Activated gamma-delta T cell treated with anti-CD3 and anti-CD28 coated beads, Interleukin-2, amount 50 U/mL, for 16 hours (primary cell): ENCODE data around the gene CER1.

Experiments used
- DNase-seq: peaks from one replicate; pipeline ENCODE4 v3.0.0-alpha.2; 2020; ENCODE audit warnings: low read depth

Gene CER1

GRCh38 chr9:14722391-14723035 is at the start of gene CER1:
Gene CER1, minus strand, starts transcription at chr9:14722733. Its CDS starts 61 bp downstream, at chr9:14722672.
- no peak for DNase-seq

DNA sequence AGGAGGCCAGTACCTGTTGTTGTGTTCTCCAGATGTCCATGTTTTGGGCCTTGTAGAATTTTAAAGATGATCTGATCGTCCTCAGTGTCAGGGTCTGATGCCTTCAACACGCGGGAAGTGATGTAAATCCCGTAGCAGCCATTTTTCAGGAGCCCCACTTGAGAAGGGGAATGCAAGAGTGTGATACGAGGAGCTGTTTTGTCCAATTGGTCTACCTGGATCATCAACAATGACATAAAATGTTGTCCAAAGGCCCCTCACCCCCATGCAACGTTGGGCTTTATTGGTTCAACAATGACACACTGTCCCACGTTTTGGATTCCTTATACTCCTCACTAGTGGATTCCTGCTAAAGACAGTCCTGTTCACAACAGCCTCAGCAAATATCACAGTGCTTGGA is 48.1 kb upstream of the CER1 start:
- DNase-seq, result no peak

- DNase-seq, result no peak
Observed at GRCh38 chr9:14769230-14769571, 46.7 kb upstream of the CER1 start.

- no peak for DNase-seq
Observed at GRCh38 chr9:14768405-14769229, 46.1 kb upstream of the CER1 start.

GRCh38 chr9:14766299-14766698 is 43.8 kb upstream of the CER1 start:
- DNase-seq, result no peak

GRCh38 chr9:14761584-14761983 is 39.1 kb upstream of the CER1 start:
- no peak for DNase-seq

GRCh38 chr9:14760060-14760459 is 37.5 kb upstream of the CER1 start:
- DNase-seq, result no peak

DNA sequence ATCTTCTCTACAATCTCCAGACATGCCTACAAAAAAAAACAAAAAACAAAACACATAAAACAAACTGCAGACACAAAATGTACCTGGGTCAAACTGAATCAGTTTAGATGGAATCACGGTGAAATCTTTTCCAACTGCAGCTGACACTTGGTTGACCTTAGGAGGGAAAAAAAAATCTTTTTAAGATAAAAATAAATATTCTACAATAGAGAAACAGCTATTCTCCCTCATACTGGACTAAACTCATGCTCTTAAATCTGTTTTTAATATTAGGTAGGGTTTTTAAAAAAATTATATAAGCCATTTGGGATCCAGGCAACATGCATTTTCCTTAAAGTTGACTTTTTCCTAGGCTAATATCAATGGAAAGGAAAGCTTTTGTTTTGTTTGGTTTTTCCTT is 33.8 kb upstream of the CER1 start:
- no peak for DNase-seq

DNA sequence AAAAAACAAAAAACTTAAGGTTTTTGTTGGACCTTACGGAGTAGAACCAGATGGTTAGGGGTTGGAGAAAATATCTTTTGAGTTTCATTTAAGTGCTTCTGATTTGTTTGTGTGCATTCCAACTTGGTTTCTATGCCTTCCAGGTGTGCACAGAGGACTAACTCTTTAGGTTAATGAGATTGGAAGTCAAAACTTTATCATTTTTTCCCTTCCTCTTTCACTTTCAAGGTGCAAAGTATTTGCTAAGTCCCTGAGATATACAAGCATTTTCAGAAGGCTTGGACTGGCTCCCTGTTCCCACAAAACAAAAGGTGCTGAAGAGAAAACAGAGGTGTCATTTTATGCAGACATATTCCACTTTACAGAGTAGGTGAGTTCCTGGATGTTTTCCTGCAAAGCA is 30.3 kb upstream of the CER1 start:
- no peak for DNase-seq

- no peak for DNase-seq
Observed at GRCh38 chr9:14752271-14752670, 29.7 kb upstream of the CER1 start.

DNA sequence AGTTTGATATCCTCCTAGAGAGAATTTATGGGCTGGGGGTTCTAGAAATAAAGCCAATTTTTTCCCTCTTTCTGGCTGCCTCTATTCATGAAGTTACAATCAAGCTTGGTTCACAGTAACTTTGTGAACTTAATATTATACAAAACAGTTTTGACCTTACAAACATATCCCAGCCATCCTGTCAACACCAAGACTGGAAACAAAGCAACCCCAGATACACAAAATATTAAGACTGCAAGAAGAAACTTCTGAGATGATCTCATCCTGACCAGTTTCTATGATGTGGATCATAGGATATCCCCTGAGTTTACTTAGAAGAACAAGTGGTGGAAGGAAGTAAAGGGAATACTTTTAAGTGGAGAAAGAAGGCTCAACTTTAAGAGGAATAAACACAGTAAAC is 28.3 kb upstream of the CER1 start:
- DNase-seq, result no peak

- DNase-seq, result no peak
Observed at GRCh38 chr9:14749741-14750211, 27.2 kb upstream of the CER1 start.

- no peak for DNase-seq
Observed at GRCh38 chr9:14748373-14748772, 25.8 kb upstream of the CER1 start.

DNA sequence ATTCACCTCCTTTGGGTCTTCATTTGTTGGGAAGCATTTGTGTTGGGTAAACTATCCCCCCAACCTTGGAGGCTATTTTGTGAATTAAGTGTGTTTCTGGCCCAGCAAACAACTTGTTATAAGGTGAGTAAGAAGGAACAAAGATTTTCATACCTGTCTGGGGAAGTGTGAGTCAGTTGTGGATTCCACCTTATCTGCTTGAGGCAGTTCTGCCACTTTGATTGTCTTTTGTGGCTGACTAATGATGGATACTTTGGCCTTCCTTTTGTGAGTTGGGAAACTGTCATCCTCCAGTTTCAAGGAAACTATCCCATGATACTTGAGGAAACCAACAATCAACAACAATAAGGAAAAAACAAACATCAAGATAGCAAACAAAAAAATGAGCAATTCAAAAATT is 24.6 kb upstream of the CER1 start:
- DNase-seq, result no peak

GRCh38 chr9:14746626-14747025 is 24.1 kb upstream of the CER1 start:
- DNase-seq, result no peak

GRCh38 chr9:14744768-14745167 is 22.2 kb upstream of the CER1 start:
- no peak for DNase-seq

- DNase-seq, result no peak
Observed at GRCh38 chr9:14741369-14741768, 18.8 kb upstream of the CER1 start.

- DNase-seq, result no peak
Observed at GRCh38 chr9:14733133-14733532, 10.6 kb upstream of the CER1 start.

DNA sequence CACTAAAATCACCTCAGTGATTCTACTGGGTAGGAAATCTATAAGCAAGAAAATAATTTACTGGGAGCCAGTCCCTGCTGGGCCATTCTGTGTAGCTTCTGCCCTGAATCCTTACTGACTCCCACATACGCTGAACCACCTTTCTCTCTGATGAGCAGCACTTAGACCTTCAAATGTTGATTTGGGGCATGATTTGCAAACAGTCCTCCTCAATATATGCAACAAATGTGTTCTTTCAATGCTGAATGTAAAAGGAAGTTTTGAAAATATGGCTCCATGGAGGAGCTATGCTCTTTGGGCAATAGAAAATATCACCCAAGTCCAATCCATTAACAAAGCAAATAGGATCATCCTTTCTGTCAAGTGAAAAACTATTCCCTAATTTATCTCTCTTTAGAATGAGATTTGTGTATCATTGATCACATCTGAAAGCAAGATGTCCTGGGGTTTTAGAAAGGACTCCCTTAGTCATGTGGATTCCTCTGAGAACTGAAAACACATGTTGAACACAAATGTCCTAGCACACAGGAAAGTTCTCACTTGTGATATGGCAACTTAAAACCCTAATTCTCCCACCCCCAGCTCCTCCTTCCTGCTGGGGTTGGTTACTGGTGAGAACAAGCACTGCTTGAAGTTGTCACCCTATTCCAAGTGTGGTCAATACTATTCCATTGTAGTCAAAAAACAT is 8.9 kb upstream of the CER1 start:
- no peak for DNase-seq

- no peak for DNase-seq
Observed at GRCh38 chr9:14730461-14730898, 7.9 kb upstream of the CER1 start.

GRCh38 chr9:14723301-14723700 is 768 bp upstream of the CER1 start:
- DNase-seq, result no peak

GRCh38 chr9:14719231-14719923 is 3.2 kb downstream of the CER1 start:
- no peak for DNase-seq
